ENCODE data around the gene KRT79. TPM values are rescaled to one million over a fixed set of nuclear protein-coding genes. Genes with fewer than 3 reads are reported as not detected.
"Not testable (repeated sequence)": the region's sequence is repeated elsewhere in the genome, so short reads cannot be mapped to it uniquely, and the experiment has no call there.

KRT79 gene
- total RNA-seq, 6 experiments from 2014 or later: not detected

DNA sequence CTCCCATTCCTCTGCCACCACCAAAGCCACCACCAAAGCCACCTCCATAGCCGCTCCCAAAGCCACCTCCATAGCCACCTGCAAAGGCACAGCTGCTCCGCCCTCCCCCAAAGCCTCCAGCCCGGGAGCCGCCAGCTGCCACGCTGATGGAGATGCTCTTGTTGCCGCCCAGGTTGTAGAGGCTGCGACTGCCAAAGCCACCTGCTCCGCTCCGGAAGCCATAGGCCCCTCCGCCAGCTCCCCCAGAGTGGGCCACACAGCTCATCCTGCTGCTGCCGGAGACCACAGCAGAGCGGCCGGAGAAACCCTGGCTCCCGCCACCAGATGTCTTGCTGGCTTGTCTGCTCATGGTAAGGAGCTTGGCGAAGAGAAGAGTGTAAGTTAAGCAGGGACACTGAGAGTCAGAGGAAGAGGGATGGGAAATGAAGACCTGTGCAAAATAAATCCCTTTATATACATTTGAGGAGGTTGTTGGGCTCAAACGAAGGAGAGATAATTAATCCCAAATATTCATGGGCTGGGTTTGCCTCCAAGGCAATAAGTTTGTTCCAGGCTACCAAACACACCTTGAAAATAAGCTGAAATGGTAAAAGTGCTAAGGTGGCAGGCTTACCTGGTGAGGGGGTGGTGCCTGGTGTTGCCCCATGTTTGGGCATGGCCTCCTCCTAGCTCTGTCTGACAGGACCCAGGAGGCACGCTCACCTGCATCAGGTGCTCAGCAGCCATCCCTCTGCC, 38.2 kb downstream of the KRT79 start, which contains the start of gene KRT3:
KRT3 (minus strand) TSS at position 424 of the 735 bp plus-strand sequence; CDS start at position 349, 75 bp downstream.
- ATAC-seq (no peak), DNase-seq (no peak)
- 57% methylated on average over 3 of the region's 17 CpGs for WGBS (ENCODE audit: insufficient coverage, low coverage, low lambda C conversion rate, missing lambda C conversion rate)
- no peak within 1 kb of the TSS for H3K27ac ChIP-seq
- no peak for TF ChIP-seq POLR2A (IDR thresholded peaks at IDR 0.05)
- TF ChIP-seq, protein P1, sequence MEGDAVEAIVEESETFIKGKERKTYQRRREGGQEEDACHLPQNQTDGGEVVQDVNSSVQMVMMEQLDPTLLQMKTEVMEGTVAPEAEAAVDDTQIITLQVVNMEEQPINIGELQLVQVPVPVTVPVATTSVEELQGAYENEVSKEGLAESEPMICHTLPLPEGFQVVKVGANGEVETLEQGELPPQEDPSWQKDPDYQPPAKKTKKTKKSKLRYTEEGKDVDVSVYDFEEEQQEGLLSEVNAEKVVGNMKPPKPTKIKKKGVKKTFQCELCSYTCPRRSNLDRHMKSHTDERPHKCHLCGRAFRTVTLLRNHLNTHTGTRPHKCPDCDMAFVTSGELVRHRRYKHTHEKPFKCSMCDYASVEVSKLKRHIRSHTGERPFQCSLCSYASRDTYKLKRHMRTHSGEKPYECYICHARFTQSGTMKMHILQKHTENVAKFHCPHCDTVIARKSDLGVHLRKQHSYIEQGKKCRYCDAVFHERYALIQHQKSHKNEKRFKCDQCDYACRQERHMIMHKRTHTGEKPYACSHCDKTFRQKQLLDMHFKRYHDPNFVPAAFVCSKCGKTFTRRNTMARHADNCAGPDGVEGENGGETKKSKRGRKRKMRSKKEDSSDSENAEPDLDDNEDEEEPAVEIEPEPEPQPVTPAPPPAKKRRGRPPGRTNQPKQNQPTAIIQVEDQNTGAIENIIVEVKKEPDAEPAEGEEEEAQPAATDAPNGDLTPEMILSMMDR (IDR thresholded peaks at IDR 0.05): no peak
- H3K4me1 ChIP-seq: no peaks in the 10 kb centered on the region
- H3K36me3 ChIP-seq: no peaks in the 10 kb centered on the region
- intact Hi-C loops (cut with DNase I): no loop called here
- H3K27me3 ChIP-seq: no peaks in the 10 kb centered on the region
- H3K4me3 ChIP-seq: no peak within 1 kb of the TSS
- no peaks in the 10 kb centered on the region for H3K9me3 ChIP-seq

DNA sequence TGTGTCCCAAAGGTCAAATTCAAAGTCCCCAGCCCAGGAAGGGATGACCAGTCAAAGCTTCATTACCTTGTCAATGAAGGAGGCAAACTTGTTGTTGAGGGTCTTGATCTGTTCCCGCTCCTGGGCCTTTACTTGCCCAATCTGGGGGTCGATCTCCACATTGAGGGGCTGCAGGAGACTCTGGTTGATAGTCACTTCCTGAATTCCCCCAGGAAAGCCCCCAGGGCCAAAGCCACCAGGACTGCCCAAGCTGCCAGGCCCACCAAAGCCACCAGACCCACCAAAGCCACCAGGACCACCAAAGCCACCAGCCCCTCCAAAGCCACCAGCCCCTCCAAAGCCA, 38.8 kb downstream of the KRT79 start:
- H3K9me3 ChIP-seq; H3K4me3 ChIP-seq; H3K4me1 ChIP-seq; ATAC-seq; H3K27me3 ChIP-seq; intact Hi-C loops (cut with DNase I); H3K27ac ChIP-seq; DNase-seq; H3K36me3 ChIP-seq: not testable (repeated sequence)
- no CpG with 5 or more reads among the region's 2 CpGs for WGBS (ENCODE audit: insufficient coverage, low coverage, low lambda C conversion rate, missing lambda C conversion rate)

DNA sequence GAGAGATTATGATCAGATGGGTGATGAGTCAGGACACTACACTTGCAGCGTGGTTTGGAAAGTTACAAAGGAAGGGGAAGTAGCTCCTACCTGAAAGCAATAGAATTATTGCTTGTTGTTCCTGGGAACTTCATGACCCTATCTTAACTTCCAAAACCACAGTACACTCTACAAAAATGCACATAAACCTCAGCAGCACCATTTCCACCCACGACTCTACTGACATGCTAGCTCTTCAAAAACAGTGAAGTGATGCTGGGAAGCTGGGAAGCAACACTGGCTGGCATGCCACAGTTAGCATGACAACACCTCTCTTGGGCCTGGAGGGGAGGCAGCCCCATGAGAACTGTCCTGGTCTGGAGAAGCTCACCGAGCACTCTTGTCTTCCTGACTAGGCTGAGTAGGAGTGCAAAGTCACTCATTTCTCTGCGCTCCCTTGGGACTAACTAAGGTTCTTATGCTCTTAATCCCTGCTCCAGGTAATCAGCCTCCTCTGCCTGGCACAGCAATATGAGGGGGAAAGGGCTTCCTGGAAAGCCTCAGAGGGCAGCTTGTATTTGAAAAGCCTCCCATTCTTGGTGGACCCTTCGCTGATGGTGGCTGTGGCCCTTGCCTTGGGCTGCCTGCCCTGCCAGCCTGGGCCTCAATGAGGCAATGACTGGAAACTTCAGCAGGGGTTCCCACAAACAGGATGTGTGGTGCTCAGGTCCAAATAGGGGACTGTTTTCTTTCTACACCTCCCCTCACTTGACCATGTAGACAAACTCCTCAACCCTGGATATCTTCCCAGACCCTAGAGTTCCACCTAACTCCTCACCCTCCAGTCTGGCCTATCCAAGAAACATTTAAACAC, 39.4 kb downstream of the KRT79 start:
- H3K9me3 ChIP-seq: no peaks in the 10 kb centered on the region
- DNase-seq (no peak), ATAC-seq (no peak)
- H3K27ac ChIP-seq: no peak overlapping the region
- no peaks in the 10 kb centered on the region for H3K27me3 ChIP-seq
- no peak for TF ChIP-seq POLR2A (IDR thresholded peaks at IDR 0.05)
- TF ChIP-seq, protein P1 (IDR thresholded peaks at IDR 0.05): no peak
- no peaks in the 10 kb centered on the region for H3K36me3 ChIP-seq
- no peak overlapping the region for H3K4me3 ChIP-seq
- intact Hi-C loops (cut with DNase I): no loop called here
- WGBS (ENCODE audit: insufficient coverage, low coverage, low lambda C conversion rate, missing lambda C conversion rate): 72% methylated on average over 5 of the region's 5 CpGs
- H3K4me1 ChIP-seq: no peaks in the 10 kb centered on the region

DNA sequence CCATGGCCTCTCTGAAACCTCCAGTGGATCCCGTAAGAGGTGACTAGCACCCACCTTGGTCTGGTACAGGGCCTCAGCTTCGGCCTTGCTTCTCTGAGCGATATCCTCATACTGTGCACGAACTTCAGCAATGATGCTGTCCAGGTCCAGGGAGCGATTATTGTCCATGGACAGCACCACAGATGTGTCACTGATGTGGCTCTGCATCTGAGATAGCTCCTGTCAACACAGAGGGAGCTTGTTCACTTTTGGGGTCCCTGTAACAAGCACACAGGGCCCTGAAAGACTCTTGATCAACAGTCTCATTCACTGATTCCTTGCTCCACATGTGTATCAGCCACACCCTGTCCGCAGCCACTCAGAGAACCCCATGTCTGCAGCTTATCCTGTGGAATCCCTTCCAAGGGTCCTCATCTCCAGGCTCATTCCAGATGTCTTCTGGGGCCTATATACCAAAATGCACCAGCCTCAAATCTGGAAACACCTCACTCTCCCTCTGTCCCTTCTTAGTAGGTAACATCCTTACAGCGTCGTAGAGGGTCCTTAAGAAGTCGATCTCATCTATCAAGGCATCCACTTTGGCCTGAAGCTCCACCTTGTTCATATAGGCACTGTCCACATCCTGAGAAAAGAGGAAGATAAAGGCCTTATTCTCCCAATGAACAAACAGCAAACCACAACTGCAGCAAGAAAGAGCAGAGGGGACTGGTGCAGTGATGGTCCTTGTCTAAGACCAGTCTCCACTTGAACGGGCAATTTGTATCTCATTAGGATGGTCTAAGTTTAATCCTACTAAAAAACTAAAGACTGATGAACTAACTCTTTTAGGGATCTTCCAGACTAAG, 41.7 kb downstream of the KRT79 start:
- no peak for DNase-seq
- Histone ChIP-seq H3K27me3 (no peaks in the 10 kb centered on the region), H3K36me3 (no peaks in the 10 kb centered on the region), H3K4me3 (no peak overlapping the region), H3K27ac (no peak overlapping the region), H3K9me3 (no peaks in the 10 kb centered on the region), H3K4me1 (no peaks in the 10 kb centered on the region)
- WGBS (ENCODE audit: insufficient coverage, low coverage, low lambda C conversion rate, missing lambda C conversion rate): 75% methylated on average over 5 of the region's 10 CpGs
- intact Hi-C loops (cut with DNase I): no loop called here
- no peak for TF ChIP-seq POLR2A (IDR thresholded peaks at IDR 0.05)
- TF ChIP-seq, protein P1 (IDR thresholded peaks at IDR 0.05): no peak
- ATAC-seq: no peak
